Measurements from ENCODE around the gene BPTF. TPM values are rescaled to one million over a fixed set of nuclear protein-coding genes. Genes with fewer than 3 reads are reported as not detected.
"Not testable (repeated sequence)": the region's sequence is repeated elsewhere in the genome, so short reads cannot be mapped to it uniquely, and the experiment has no call there.

The BPTF gene
- total RNA-seq, 4 donors from 2014 or later = 50.1 to 79.9 (median 69.4) TPM

- peak; percentile 58 to 95 for DNase-seq (ENCODE audit: low spot score in 2 of 2)
- WGBS, 2 donors = 0 to 1% methylated on average over 74 to 89 of the region's 144 CpGs
- peak overlapping the region; percentile 81 for H3K4me3 ChIP-seq (ENCODE audit: low read depth, poor library complexity, severe bottlenecking)
- intact Hi-C loops (cut with DNase I; ENCODE audit: low total_unique reads) = no loop called here
- TF ChIP-seq POLR2A (IDR thresholded peaks at IDR 0.05) = no peak
- no peak for TF ChIP-seq CTCF (IDR thresholded peaks at IDR 0.05)
These were observed 168.1 kb downstream of the BPTF start for GRCh38 chr17:67993153-67993997.

GRCh38 chr17:67993998-67994361 is 168.7 kb downstream of the BPTF start:
- peak overlapping the region; percentile 81 for H3K4me3 ChIP-seq (ENCODE audit: low read depth, poor library complexity, severe bottlenecking)
- intact Hi-C loops (cut with DNase I; ENCODE audit: low total_unique reads) = no loop called here
- no peak for DNase-seq (ENCODE audit: low spot score in 2 of 2)
- TF ChIP-seq CTCF (IDR thresholded peaks at IDR 0.05) (no peak), POLR2A (IDR thresholded peaks at IDR 0.05) (no peak)
- WGBS, 2 donors = 2 to 4% methylated on average over 21 of the region's 21 CpGs

- no peak for DNase-seq (ENCODE audit: low spot score in 2 of 2)
- intact Hi-C loops (cut with DNase I; ENCODE audit: low total_unique reads) = no loop called here
- H3K4me3 ChIP-seq (ENCODE audit: low read depth, poor library complexity, severe bottlenecking) = peak overlapping the region; percentile 4
- 8 to 13% methylated on average over 9 of the region's 9 CpGs for WGBS, 2 donors
- TF ChIP-seq CTCF (IDR thresholded peaks at IDR 0.05) (no peak), POLR2A (IDR thresholded peaks at IDR 0.05) (no peak)
These were observed 169.7 kb downstream of the BPTF start for GRCh38 chr17:67994817-67995569.

GRCh38 chr17:67995570-67996263 is 170.4 kb downstream of the BPTF start:
- intact Hi-C loops (cut with DNase I; ENCODE audit: low total_unique reads) = no loop called here
- peak in 1 of 2 donors; percentile 90 for DNase-seq (ENCODE audit: low spot score in 2 of 2)
- TF ChIP-seq CTCF (IDR thresholded peaks at IDR 0.05) (no peak), POLR2A (IDR thresholded peaks at IDR 0.05) (no peak)
- peak overlapping the region; percentile 4 for H3K4me3 ChIP-seq (ENCODE audit: low read depth, poor library complexity, severe bottlenecking)
- 0% methylated on average over 36 to 43 of the region's 43 CpGs for WGBS, 2 donors

GRCh38 chr17:67996301-67997171 is 171.2 kb downstream of the BPTF start, which contains the start of gene C17orf58:
TSS of gene C17orf58 (minus strand) at chr17:67996469. CDS start at chr17:67996198, 271 bp downstream.
- DNase-seq (ENCODE audit: low spot score in 2 of 2); intact Hi-C loops (cut with DNase I; ENCODE audit: low total_unique reads): not testable (repeated sequence)
- H3K4me3 ChIP-seq (ENCODE audit: low read depth, poor library complexity, severe bottlenecking) = peak within 1 kb of the TSS; percentile 4
- 36 to 39% methylated on average over 25 of the region's 25 CpGs for WGBS, 2 donors

Measured in lower leg skin (tissue), 4 donors.